ENCODE results near the gene GSG1L.

GSG1L gene

DNA sequence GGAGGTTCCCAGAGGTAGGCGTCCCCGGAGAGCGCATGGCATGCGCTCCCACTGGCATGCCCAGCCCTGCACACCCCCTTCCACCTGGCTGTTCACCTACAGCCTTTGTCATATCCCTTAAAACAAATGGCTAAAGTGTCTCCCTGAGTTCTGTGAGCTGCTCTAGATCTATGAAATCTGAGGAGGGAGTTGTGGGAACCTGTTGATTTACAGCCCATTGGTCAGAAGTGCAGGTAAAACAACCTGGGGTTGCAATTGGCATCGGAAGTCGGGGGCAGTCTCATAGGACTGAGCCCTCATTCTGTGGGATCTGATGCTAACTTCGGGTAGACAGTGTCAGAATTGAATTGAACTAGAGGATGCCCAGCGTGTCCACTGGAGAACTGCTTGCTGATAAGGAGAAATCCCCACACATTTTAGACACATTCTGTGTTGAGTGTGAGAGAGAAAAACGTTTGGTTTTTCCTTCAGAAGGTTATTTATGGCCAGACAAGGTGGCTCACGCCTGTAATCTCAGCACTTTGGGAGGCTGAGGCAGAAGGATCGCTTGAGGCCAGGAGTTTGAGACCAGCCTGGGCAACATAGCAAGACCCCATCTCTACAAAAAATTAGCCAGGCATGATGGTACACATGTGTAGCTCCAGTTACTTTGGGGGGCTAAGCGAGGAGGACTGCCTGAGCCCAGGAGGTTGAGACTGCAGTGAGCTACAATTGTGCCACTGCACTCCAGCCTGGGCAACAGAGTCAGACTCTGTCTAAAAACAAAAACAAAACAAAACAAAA, 22.1 kb upstream of the GSG1L start:
- no peaks in the 10 kb centered on the region for H3K9me3 Mint-ChIP-seq
- peaks cover 12% of the 10 kb centered on the region for H3K4me1 Mint-ChIP-seq
- no peak overlapping the region for H3K4me3 Mint-ChIP-seq
- no peaks in the 10 kb centered on the region for H3K27me3 Mint-ChIP-seq
- ATAC-seq = no peak
- H3K27ac Mint-ChIP-seq = no peak overlapping the region
- no peak for DNase-seq

DNA sequence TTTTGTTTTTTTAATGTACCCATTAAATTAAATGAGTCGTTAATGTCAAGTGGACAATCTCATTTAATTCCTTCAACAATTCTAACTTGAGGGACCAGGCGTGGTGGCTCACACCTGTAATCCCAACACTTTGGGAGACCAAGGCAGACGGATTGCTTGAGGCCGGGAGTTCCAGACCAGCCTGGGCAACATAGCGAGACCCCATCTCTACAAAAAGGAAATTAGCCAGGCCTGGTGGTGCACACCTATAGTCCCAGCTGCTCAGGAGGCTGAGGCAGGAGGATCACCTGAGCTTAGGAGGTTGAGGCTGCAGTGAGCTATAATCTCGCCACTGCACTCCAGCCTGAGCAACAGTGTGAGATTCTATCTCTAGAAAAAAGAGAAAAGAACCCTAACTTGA, 20.7 kb upstream of the GSG1L start:
- DNase-seq = no peak
- no peak overlapping the region for H3K4me3 Mint-ChIP-seq

DNA sequence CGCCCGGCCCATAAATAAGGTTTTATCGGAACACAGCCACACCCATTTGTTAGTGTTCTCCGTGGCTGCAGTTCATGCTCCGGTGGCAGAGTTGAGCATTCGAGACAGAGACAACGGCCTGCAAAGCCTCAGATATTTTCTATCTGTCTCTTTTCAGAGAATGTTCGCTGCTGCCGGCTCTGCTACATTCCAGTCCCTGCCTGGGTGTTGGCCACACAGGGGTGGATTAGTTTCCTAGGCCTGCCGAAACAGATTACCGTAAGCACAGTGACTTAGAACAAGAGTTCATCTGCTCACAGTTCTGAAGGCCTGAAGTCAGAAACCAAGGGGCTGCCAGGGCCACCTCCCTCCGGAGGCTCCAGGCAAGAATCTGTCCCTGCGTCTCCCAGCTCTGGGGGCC, 19.1 kb upstream of the GSG1L start:
- Mint-ChIP-seq H3K9me3 (no peaks in the 10 kb centered on the region), H3K4me3 (no peak overlapping the region), H3K27me3 (no peaks in the 10 kb centered on the region), H3K4me1 (no peaks in the 10 kb centered on the region), H3K27ac (peak overlapping the region in 1 of 2 donors; percentile 34)
- DNase-seq (no peak), ATAC-seq (no peak)

More for the DNA sequence above, 20.7 kb upstream of the GSG1L start:
- Mint-ChIP-seq H3K4me1 (no peaks in the 10 kb centered on the region), H3K27ac (no peak overlapping the region), H3K9me3 (no peaks in the 10 kb centered on the region), H3K27me3 (no peaks in the 10 kb centered on the region)
- no peak for ATAC-seq

DNA sequence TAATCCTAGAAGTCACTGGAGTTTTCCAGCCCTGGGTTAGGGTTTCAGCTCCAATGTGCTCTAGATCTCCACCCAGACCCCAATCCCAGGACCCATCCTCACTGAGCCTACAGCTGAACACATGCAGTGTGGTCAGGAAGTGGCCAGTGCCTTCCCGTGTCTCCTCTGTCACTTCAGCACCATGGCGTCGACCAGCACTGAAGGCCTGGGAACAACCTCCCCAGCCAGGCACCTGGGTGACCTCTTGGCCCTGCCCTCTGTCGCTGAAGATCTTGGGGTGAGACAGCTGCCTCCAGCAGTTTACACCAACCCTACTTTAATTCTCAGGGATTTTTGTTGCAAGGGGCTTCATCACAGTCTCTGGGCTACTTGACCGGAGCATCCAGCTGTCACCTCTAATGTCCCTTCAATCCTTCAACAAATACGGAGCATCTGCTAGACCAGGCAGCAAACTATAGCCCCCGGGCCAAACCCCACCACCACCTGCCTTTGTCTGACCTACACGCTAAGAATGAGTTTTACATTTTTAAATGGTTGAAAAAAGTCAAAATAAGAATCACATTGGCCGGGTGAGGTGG, 18.0 kb upstream of the GSG1L start:
- ATAC-seq (no peak), DNase-seq (no peak)
- H3K27ac Mint-ChIP-seq = peak overlapping the region in 1 of 2 donors; percentile 22
- no peaks in the 10 kb centered on the region for H3K9me3 Mint-ChIP-seq
- H3K4me3 Mint-ChIP-seq = no peak overlapping the region
- H3K4me1 Mint-ChIP-seq = no peaks in the 10 kb centered on the region
- H3K27me3 Mint-ChIP-seq = no peaks in the 10 kb centered on the region

DNA sequence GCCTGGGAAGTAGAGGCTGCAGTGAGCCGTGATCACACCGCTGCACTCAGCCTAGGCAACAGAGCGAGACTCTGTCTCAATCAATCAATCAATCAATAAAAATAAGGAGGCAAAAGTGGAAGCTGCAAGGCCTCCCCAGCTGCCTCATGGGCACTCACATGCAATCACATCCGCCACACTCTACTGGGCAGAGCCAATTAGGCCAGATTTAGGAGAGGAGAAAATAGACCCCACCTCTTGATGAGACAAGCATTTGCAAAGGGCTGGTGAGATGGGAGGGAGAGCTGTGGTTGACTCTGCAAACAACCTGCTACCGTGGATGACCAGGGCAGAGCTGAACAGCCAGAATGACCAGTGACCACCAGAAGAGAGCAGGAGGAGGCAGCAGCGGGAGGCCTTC, 14.7 kb upstream of the GSG1L start:
- Mint-ChIP-seq H3K27me3 (no peaks in the 10 kb centered on the region), H3K4me1 (no peaks in the 10 kb centered on the region), H3K9me3 (no peaks in the 10 kb centered on the region), H3K27ac (peak overlapping the region in 1 of 2 donors; percentile 3), H3K4me3 (no peak overlapping the region)
- DNase-seq = no peak
- no peak for ATAC-seq

DNA sequence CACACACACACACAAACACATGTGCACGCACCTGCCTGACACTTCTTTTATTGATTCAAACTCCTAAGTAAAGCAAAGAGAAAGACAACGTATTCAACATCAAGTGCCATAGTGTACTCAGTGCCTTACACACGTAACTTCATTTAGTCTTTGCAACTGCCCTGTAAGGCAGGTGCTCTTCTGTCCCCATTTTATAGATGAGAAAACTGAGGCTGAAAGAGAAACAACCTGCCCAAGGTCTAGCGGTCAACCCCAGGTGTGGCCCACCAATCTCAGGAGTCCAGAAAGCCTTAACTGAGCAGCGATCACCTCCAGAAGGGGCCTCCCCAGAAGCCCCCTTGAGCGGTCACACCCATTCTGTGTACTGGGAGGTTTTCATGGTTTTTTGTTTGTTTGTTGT, 10.3 kb upstream of the GSG1L start:
- Mint-ChIP-seq H3K27ac (no peak overlapping the region), H3K4me3 (no peak overlapping the region), H3K4me1 (no peaks in the 10 kb centered on the region), H3K27me3 (no peaks in the 10 kb centered on the region), H3K9me3 (no peaks in the 10 kb centered on the region)
- ATAC-seq (no peak), DNase-seq (no peak)

DNA sequence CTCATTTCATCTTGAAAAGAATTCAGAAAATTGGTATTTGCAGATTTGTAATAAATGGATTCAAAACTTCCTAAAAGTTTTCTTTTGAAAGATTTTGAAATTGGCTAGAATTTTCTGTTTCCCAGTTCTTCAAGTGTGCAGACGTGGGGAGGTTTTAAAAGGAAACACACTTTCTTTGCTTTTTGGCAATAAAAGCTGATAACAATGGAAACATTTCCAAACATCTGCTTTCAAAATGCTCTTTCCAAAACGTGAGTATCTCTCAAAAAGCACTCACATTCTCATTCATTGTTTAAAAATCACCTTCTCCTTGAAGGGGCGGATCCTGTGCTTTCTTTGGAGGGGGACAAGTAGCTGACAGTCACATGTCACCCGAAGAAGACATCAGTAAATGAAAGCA, 8.6 kb upstream of the GSG1L start:
- H3K4me3 Mint-ChIP-seq = no peak overlapping the region
- no peak overlapping the region for H3K27ac Mint-ChIP-seq
- no peaks in the 10 kb centered on the region for H3K4me1 Mint-ChIP-seq
- ATAC-seq = no peak
- no peaks in the 10 kb centered on the region for H3K9me3 Mint-ChIP-seq
- DNase-seq = no peak
- no peaks in the 10 kb centered on the region for H3K27me3 Mint-ChIP-seq

DNA sequence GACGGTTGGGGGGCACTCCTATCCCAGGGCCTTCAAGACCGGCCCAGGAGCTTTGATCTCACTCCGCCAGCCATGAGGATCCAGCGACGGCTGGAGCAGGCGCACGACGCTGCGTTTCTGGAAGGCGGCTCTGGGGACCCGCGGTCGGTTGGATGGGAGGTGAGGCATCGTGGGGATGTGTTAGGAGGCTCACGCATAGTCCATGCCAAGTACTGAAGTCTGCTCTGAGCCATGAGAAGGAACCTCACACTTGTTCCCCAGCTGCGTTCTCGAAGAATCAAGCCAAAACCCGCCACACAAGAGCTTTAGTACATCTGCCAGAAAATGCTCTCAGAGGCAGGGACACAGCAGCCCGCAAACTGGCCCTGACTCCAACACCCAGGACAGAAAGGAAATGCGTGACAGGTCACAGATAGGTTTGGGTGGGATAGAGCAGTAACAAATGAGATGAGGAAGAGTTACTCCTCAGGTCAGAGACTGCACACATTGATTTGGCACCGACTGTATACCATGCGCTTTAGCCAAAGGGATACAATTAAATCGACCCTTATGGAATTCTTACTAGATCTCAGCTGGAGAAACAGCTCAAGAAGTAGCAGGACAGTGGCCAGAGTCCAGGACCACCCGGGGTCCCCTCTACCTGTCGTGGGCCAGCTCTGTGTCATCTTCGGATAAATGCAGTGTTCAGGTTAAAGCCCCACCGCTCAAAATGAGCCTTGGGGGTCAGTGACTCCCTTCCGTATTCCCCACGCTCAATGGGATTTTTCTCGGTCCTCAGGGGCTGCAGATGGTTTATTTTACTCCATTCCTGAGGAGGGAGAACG, 6.7 kb upstream of the GSG1L start:
- Mint-ChIP-seq H3K27ac (no peak overlapping the region), H3K9me3 (no peaks in the 10 kb centered on the region), H3K27me3 (peaks cover 18% of the 10 kb centered on the region), H3K4me3 (no peak overlapping the region), H3K4me1 (no peaks in the 10 kb centered on the region)
- ATAC-seq = peak; percentile 20
- DNase-seq = no peak

DNA sequence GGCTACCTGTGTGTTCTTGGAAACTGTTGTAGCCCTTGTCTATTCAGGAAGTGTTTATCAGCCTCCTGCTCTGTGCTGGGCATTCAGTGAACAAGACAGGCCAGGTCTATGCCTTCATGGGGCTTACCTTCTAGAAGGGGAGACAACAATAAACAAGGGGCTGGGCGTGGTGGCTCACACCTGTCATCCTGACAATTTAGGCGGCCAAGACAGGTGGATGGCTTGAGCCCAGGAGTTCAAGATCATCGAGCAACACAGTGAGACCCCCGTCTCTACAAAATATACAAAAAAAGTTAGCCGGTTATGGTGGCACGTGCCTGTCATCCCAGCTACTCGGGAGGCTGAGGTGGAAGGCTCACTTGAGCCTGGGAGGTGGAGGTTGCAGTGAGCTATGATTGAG, 5.5 kb upstream of the GSG1L start:
- H3K9me3 Mint-ChIP-seq = no peaks in the 10 kb centered on the region
- peaks cover 30% of the 10 kb centered on the region for H3K27me3 Mint-ChIP-seq
- DNase-seq (no peak), ATAC-seq (no peak)
- no peak overlapping the region for H3K4me3 Mint-ChIP-seq
- no peak overlapping the region for H3K27ac Mint-ChIP-seq
- H3K4me1 Mint-ChIP-seq = no peaks in the 10 kb centered on the region

DNA sequence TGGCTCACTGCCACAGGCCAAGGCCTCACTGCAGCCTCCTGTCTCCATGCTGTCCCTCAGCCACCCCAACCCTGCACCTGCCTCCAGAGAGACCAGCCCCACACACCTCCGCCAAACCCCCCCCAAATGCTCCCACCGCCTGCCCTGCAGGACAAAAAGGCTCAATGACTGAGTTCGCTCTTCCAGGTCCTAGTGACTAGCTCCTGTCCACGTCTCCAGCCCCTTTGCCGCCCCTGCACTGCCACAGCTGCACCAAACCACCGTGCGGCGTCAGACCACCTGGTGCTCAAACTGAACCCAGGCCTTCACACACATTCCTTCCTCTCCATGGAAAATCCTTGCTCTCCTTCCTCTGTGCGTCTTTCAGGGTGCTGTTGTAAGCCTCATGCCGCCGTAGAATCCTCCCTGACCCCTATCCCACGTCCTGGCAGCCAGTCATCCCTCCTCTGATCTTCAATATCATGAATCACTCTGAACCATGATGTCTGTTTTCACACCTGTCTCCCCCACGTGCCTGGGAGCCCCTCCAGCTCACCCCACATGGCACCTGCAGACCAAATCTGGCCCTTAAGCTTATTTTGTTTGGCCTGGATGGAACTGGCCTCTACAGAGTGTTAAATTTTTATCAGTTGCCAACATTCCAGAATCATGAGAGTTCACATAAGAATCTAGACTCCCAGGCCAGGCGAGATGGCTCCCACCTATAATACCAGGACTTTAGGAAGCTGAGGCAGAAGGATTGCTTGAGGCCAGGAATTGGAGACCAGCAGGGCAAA, 4.3 kb upstream of the GSG1L start:
- ATAC-seq (no peak), DNase-seq (no peak)
- peaks cover 32% of the 10 kb centered on the region for H3K27me3 Mint-ChIP-seq
- no peaks in the 10 kb centered on the region for H3K9me3 Mint-ChIP-seq
- H3K27ac Mint-ChIP-seq = no peak overlapping the region
- H3K4me3 Mint-ChIP-seq = no peak overlapping the region
- H3K4me1 Mint-ChIP-seq = no peaks in the 10 kb centered on the region

DNA sequence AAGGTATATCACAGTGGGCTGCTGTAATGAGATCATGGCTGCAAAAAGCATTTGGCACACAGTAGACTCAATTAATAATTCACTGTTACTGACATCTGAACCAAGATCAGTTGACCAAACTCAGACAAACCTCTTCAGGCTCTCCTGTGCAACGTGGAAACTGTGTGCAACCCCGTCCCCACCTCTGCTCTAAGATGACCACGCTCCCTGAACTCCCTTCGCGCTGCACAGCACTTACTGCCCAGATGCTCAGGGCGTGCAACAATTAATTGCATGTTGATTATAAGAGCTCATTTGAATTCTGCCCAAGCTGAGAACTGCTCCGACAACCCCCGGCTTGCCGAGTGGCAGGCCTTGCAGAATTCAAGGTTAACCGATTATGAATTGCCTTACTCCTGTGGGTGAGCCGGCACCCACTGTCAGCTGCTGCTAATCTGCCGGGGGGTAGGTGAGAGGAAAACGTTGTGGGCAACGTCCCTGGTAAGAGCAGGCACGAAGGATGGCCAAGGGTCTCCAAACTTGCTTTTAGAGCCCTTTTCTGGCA, 1.3 kb upstream of the GSG1L start:
- H3K27me3 Mint-ChIP-seq = peaks cover 63% of the 10 kb centered on the region
- no peak overlapping the region for H3K4me3 Mint-ChIP-seq
- peaks cover 7% of the 10 kb centered on the region for H3K4me1 Mint-ChIP-seq
- no peak overlapping the region for H3K27ac Mint-ChIP-seq
- DNase-seq = no peak
- no peak for ATAC-seq
- H3K9me3 Mint-ChIP-seq = no peaks in the 10 kb centered on the region

DNA sequence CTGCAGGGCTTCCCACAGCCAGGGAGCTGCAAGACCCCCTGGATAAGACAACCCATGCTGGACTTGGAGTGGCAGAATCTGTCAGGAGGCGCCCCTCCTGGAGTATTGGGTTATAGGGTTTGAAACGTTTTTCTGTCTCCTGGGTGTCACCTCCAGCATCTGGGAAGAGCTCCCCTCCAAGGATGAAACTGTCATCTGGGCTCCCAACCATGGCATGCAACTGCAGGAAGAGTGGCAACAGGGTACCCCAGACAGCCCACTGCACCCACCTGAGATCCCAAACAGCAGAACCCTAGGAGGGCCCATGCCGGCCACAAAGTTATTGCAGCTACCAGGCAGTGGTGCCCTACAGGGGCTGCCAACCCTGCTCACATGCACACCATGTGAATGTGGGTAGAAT, 636 bp upstream of the GSG1L start:
- DNase-seq (no peak), ATAC-seq (no peak)
- H3K27me3 Mint-ChIP-seq = peaks cover 69% of the 10 kb centered on the region
- no peaks in the 10 kb centered on the region for H3K9me3 Mint-ChIP-seq
- no peak overlapping the region for H3K27ac Mint-ChIP-seq
- peaks cover 12% of the 10 kb centered on the region for H3K4me1 Mint-ChIP-seq
- no peak overlapping the region for H3K4me3 Mint-ChIP-seq

DNA sequence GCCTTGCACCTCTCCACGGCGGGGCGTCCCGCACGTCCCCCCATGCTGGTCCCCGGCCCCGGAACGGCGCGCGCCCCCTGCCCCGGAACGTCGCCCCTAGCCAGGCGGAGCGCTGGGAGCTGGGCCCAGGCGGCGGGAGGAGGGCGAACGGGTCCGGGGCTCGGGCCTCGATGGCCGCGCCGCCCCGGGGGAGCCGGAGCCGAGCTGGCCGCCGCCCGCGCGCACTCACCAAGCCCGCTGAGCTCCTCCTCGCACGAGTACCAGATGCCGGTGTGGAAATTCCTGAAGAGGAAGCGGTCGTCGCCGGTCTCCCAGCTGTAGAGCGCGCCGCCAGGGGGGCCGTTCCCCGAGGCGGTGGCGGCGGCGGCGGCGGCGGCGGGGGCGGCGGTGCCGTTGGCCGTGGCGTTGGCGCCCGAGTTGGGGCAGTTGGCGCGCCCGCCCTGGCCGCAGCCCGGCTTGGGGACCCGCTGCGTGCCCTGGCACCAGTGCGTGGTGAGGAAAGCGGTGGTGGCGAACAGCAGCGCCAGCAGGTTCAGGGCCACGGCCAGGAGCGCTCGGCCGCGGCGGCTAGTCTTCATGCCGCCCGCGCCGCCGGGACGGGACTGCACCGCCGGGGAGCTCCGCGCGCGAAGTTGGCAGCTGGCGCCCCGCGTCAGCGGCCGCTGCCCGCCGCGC, 530 bp downstream of the GSG1L start:
- Mint-ChIP-seq H3K9me3 (no peaks in the 10 kb centered on the region), H3K27ac (no peak overlapping the region), H3K27me3 (peaks cover 80% of the 10 kb centered on the region), H3K4me1 (peaks cover 20% of the 10 kb centered on the region), H3K4me3 (peak overlapping the region in 1 of 2 donors; percentile 78)
- ATAC-seq = peak; percentile 32
- no peak for DNase-seq

DNA sequence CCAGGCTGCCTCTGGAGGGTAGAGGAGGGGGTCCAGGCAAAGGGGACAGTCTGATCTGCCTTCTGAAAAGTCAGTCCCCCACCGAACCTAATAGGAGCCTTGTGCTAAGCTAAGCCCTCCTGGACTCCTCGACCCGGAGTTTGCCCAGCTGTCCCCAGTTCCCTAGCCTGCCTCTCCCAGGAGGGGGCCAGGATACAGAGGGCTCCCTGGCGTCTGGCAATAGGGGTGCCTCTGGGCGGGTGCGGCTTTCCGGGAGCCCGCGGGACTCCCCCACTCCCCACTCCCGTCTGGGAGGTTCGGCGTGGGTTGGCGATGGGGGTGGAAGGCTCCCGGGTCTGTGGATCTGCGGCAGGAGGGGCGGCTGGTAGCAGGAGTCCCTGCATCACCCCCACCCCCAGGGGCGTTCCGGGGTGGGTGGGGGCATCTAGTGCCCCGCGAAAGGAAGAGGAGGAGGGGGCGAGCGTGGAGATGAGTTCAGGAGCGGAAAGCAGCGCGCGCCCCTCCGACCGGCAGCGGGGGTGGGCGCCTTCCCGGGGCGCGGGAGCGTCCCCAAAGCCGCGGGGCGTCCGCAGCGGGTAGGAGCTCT, 1.2 kb downstream of the GSG1L start:
- Mint-ChIP-seq H3K27me3 (peaks cover 87% of the 10 kb centered on the region), H3K4me1 (peaks cover 20% of the 10 kb centered on the region), H3K9me3 (no peaks in the 10 kb centered on the region), H3K27ac (no peak overlapping the region), H3K4me3 (peak overlapping the region; percentile 68 to 78)
- DNase-seq (no peak), ATAC-seq (no peak)
